Tibial nerve (tissue), 4 donors: ENCODE data around the gene PTER.

Experiments
- CTCF ChIP-seq, 5 experiments: fragments of 200-600 bp in 3 of 5; fragments of 450-650 bp in 2 of 5; sonication (generic) in 3 of 5; IDR thresholded peaks; one replicate each; pipeline ENCODE4 v1.5.1; 2016 to 2019; ENCODE audit warnings: antibody characterized with exemption in 5 of 5, mild to moderate bottlenecking in 3 of 5, moderate library complexity in 2 of 5
- EP300 ChIP-seq, 2 donors: sonication (generic); formaldehyde crosslinking; IDR thresholded peaks; one replicate each; pipeline ENCODE4 v1.6.1; 2017; ENCODE audit warnings: antibody characterized with exemption in 2 of 2, mild to moderate bottlenecking in 1 of 2

GRCh38 chr10:16436367-16436757, 448 bp upstream of the PTER start:
- TF ChIP-seq CTCF (IDR thresholded peaks at IDR 0.05) = no peak
- no peak for TF ChIP-seq EP300 (IDR thresholded peaks at IDR 0.05)
